GM18498 (cell line): ENCODE data around the gene DDX31.
"Not testable (repeated sequence)": the region's sequence is repeated elsewhere in the genome, so short reads cannot be mapped to it uniquely, and the experiment has no call there.

Experiments used
- ATAC-seq: cut with Tn5 transposase; IDR thresholded peaks from one replicate; pipeline ENCODE4 v1.9.1; 2021; ENCODE audit warnings: mild to moderate bottlenecking, moderate library complexity; ENCODE audit not compliant: unreplicated experiment

Gene DDX31

DNA sequence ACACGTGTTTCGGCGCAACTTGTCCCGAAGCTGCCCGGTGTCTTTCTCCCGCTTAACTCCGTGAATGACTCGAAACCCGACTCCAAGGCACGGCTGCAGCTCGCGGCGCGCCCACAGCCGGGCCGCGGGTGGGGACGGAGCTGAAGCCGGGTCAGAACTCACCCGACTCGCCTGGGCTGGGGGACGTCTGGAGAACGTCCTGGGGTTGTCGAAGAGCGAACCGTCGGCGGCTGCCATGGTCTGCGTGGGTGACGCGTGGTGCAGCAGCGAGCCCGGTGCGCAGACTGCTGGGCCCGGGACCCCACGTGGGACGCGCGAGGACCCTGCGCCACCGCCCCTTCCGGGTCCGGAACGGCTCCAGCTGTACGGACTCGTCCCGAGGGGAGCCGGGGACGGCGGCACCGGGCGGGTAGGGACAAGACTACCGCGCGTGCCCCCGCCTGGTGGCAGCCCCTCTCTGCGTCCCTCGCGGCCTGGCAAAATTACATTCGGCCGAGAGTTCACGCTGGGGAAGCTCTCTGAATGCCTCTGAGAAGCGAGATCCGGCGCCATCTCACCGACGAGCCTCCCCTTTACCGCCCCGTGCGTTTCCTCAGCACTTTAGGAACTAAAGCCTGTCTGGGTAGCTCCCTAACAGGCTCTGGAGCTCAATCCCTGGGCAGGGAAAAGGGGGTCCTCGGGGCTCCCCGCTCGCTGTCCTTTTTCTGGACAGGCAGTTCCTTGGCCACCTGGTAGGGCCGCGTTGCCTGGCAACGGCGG is at the start of gene DDX31:
DDX31 (minus strand) TSS at position 286 of the 759 bp plus-strand sequence; CDS start at position 237, 49 bp downstream.
- peak; percentile 86 for ATAC-seq

DNA sequence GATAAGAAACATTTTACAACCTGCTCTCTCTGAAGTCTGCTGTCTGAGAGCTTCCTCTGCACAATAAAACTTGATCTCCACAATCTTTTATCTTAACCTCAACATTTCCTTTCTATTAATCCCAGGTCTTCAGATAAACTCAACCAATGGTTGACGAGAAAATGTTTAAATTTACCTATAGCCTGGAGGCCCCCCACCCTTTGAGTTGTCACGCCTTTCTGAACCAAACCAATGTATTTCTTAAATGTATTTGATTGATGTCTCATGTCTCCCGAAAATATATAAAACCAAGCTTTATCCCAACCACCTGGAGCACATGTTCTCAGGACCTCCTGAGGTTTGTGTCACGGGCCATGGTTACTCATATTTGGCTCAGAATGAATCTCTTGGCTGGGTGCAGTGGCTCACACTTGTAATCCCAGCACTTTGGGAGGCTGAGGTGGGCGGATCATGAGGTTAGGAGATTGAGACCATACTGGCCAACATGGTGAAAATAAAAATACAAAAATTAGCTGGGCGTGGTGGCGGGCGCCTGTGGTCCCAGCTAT is 48.7 kb upstream of the DDX31 start:
- ATAC-seq: not testable (repeated sequence)

DNA sequence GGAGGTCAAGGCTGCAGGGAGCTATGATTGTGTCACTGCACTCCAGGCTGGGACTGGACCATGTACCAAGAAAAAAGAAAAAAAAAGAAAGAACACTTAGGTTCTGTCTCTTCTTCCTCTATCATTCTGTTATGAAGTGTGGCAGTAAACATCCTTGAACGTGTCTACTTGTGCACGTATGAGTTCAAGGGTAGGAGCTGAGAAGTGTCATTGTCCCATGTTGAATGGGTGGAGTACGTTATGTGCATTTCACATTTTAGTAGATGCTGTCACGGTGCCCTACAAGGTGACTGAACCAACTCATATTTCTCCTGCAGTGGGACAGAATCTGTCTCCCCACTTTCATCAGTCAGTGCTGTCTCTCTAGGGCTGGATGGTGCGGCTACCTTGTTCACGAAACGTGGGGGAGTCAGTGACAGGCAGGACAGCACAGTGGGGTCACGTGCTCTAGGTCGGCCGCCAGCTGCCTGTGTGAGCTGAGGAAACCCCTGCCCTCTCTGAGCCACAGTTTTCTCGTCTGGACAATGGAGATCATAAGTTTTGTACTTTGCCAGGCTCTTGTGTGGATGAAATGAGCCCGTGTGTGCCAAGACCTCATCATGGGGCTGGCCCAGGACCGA is 47.7 kb upstream of the DDX31 start:
- no peak for ATAC-seq

DNA sequence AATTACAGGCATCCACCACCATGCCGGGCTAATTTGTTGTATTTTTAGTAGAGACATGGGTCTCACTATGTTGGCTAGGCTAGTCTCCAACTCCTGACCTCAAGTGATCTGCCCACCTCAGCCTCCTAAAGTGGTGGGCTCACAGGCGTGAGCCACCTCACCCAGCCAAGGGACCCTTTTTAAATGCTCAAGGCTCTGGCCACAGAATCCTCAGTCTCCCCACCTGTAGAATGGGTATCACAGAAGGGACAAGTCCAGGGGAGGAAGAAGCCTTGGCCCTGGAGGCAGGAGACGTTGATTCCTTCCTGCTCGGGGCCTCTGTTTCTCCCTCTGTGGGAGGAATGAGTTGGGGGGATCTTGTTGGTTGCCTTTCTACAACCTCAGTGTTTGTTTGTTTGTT is 46.2 kb upstream of the DDX31 start:
- no peak for ATAC-seq

DNA sequence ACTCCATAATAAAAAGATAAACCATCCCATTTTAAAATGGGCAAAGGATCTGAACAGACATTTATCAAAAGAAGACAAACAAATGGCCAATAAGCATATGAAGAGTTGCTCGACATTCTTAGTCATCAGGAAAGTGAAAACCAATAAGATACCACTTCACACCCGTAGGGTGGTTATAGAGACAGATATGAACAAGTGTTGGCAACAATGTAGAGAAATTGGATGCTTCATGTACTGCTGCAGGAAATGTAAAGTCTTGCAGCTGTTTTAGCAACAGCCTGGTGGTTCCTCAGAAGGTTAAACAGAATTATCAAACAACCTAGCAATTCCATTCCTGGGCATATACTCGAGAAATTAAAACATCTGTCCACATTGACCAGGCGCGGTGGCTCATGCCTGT is 43.0 kb upstream of the DDX31 start:
- no peak for ATAC-seq

DNA sequence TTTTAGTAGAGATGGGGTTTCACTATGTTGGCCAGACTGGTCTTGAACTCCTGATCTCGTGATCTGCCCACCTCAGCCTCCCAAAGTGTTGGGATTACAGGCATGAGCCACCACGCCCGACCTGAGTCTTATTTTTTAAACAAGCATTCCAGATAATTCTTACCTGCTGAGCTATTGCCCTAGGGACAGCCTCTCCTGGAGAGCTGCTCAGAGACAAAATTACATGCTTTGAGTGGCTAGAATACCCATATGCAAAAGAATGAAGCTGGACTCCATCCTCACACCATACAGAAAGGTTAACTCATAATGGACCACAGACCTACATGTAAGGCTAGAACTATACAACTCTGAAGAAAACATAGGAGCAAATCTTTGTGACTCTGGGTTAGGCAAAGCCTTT is 42.1 kb upstream of the DDX31 start:
- no peak for ATAC-seq

DNA sequence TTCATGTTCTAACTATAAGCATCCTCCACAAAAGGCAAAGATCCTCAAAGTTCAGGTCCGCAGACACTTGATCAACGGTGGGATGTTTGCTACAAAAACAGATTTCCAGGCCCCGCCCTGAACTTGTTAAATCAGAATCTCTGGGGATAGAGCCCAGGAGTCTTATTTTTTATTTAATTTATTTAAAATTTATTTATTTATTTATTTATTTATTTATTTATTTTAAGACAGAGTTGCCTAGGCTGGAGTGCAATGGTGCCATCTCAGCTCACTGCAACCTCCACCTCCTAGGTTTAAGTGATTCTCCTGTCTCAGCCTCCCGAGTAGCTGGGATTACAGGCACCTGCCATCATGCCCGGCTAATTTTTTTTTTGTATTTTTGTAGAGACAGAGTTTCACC is 41.4 kb upstream of the DDX31 start:
- ATAC-seq: not testable (repeated sequence)

DNA sequence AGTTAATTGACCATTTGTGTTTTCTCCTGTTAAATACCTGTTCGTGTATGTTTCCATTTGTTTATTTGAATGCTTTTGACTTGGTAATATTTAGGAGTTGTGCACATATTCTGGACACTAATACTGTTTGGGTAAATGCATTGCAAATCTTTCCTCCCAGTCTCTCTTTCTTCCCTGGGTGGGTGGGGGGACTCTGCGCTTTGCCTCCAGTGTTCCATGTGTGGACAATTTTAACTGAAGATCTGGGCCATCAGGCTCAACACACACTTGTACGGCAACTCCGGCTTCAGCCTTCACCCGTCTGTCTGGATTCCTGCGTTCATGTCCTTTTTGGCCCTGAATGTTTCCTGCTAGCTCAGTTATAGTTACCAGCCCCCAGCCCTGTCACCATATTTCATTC is 40.5 kb upstream of the DDX31 start:
- ATAC-seq: no peak

DNA sequence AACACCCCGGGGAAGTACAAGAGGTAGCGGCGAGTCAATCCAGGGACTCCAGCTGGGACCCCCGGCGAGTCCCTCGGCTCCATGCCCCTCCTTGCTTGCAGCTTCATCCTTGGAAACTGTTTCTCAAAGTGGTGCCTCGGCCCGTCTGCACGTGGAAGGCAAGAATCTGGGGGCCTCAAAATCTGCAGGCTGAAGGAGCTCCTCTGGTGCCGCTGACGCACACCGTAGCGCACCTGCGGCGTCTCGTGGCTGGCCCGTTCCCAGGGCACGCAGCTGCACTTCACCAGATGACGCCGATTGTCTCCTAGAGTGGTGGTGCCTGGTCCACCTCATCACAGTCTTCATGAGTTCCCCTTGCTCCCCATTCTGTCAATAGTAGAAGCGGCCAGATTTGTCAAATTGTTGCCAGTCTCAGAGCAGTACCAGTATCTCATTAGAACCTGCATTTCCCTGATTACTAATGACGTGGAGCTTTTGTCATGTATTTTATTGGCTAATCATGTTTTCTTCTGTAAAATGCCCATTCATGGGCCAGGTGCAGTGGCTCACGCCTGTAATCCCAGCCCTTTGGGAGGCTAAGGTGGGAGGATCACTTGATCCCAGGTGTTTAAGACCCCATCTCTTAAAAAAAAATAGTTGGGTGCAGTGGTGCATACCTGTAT is 39.1 kb upstream of the DDX31 start:
- no peak for ATAC-seq

DNA sequence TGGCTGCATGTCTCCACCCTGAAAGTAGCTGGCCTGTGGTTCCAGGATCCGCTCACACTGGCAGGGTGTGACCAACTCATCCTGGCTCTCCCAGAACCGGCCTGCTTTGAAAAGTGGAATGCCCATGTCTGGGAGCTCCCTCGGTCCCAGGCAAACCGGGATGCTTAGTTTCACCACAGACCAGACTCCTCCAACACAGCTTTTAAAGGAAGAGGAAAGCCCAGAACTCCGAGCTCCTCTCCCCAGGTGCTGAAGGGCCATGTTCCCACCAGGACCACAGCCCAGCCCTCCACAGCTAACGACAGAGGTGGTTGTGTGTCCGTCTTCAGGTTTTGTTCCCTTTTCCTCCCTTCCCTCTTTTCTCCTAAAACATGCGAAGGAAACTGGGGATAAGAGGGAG is 38.5 kb upstream of the DDX31 start:
- no peak for ATAC-seq

DNA sequence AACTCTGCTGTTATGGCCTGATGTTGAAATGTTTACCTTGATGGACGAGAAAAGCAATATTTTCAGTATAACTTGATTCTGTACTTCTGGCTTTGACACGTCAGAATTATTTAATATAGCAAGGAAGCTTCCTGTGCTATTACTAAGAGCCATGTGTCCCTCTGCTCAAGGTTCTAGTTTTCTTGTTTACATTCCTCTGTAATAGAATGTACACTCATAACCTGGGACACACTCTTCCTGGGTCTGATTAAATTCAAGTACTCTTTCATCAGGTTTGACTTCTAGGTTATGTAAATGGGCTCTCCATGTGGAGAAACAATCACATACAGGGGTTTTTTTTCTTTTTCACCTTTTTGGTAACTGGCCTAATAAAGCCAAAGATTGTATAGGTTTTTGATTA is 33.6 kb upstream of the DDX31 start:
- ATAC-seq: no peak

DNA sequence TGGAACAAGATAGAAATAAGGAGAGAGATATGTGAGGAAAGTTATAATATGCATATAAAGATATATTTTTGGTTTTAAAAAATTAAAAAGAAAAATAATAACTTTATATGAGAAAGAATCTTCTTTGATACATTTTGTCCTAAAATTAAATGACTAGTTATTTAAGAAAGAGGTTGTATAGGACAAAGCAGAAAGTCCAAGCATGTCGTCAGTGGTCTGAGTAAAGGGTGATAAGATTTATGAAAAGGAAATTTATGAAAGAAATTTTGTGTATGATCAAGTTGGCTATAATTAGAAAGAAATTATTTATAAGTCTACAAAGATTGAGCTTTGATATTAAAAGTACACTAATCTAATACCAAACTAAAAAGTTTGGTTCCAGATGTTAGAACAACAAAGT is 32.5 kb upstream of the DDX31 start:
- ATAC-seq: no peak

DNA sequence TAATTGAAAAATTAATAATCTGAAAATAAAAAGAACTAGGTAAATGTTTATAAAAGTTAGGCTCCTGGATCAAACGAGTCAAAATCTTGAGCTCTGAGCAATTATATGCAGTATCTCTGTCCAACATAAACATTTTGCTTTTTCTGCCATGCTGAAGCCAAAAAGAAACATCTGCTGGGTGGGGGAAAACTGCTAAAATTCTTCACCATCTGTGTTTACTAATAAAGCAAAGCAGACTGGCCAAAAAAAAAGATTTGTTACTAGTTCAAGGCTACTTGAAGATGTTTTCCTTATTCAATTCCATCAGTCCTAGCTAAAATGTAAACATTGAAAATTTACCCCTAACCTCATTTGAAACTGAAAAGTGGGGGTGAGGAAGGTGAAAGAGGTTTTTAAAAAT is 30.2 kb upstream of the DDX31 start:
- no peak for ATAC-seq

DNA sequence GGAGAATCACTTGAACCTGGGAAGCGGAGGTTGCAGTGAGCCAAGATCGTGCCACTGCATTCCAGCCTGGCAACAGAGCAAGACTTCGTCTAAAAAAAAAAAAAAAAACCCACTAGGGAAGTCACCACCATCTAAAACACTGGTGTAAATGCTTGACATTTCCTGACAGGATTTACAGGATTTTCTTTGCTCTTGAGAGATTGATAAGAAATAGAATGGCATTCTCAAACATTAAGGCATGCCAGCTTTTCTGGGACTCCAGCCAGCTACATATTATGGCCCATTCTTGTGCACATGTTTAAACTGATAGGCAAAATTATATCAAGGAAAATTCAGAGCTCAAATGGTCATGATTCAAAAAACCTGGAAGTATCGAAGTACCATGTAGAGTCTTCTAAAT is 29.2 kb upstream of the DDX31 start:
- no peak for ATAC-seq

DNA sequence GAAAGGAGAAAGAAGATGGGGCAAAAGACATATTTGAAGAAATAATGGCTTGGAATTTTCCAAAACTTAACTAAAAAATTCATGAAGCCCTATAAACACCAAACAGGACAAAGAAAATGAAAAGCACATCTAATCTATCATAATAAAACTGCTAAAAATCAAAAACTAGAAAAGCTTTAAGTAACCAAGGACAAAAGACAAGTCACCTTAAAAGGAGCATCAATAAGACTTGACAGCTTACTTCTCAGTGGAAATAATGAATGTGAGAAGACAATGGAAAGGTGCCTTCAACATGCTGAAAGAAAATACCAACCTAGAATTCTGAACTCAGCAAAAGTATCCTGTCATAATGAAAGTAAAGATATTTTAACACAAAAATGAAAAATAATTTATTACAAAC is 27.4 kb upstream of the DDX31 start:
- no peak for ATAC-seq

DNA sequence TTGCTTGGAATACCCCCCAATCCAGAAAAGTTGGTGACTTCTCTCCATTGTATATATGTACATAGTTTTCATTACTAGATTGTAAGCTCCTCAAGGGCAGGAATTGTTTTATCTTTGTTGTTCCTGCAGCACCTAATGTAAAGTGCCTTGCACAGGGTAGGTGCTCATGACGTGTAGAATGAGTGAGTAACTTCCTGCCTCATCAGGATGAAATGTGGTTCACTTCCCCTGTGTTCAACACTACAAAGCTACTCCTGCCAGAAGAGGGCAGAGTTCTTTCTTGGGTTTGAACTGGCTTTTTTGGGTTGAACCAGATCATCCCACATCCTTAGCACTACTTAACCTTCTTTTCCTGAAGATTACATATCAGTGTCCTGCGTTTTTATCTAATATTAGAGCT is 24.4 kb upstream of the DDX31 start:
- no peak for ATAC-seq

DNA sequence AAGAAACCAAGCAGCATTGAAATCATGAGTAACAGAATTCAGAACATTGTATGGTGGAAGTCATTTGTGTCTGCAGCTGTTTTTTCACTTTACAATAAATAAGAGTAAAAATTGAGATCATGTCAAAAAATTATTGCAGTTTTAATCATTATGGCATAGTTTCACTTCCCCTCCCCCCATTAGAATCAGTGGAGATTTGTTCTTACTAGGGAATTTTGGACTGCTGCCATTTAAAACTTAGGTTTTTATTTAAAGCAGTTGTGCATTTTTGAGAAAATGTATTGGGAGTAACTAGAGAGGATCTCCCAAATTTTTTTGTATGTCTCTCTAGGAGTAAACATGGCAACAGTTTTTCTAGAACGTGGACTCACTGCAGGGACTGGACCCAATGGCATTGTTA is 20.9 kb upstream of the DDX31 start:
- no peak for ATAC-seq

DNA sequence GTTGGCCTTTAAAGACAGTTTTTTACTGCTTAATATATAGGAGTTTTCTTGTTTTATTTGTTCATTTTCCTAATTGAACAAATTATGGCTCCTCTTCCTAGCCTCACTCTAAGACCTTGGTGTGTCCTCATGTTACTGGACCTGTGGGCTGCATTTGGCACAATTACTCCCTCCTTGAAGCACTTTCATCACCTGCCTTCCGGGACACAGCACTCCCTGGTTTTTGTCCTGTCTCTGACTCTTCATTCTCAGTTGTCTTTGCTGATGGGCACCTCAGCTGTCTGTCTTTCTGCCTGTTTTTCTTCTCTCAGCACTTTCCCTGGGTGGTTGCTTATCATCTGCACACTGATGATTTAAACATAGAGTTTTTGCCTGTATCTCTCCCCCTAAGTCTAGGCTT is 14.1 kb upstream of the DDX31 start:
- ATAC-seq: no peak

DNA sequence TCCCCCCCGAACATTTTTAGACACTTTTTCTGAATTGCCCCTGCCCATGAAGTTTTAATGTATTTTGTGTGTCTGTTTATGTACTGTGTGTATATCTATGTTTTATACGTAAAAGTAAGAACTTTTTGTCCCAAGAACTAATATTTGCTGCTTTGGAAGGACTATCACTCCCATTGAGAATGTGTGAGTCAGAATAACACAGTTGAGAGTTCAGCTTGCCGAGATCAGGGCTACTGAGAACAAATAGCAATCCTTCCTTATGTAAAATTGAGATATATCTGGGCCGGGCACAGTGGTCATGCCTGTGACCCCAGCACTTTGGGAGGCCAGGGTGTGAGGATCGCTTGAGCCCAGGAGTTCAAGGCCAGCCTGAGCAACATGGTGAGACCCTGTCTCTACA is 11.8 kb upstream of the DDX31 start:
- ATAC-seq: no peak

DNA sequence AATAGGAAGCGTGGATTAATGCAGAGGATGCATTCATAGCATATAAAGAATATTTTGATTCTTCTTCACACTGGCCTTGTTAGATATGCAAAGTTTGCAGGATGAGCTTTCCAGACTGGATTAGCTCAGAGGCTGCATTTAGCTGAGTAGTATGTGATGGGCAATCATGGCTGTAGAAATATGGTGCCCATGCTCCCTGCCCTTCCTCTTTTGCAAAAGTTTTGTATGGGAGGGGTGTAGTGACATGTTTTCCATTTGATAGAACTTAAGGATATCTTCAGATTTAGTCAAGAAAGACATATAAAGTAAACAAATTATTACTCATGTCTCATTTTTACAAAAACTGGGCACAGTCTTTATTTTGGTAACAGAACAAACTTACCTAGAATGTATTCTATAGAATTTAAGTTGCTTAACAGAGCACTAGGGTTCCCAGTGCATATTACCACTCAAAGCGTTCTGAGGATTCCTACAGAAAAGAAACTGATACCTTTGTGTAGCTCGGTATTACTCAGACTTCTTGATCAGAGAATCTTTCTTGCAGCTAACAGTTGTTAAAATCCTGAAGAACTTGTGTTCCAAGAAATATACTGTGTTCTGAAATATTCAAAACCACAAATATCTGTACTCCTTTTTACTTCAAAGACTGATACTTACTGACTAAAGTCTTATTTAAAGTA is 10.3 kb upstream of the DDX31 start:
- no peak for ATAC-seq

DNA sequence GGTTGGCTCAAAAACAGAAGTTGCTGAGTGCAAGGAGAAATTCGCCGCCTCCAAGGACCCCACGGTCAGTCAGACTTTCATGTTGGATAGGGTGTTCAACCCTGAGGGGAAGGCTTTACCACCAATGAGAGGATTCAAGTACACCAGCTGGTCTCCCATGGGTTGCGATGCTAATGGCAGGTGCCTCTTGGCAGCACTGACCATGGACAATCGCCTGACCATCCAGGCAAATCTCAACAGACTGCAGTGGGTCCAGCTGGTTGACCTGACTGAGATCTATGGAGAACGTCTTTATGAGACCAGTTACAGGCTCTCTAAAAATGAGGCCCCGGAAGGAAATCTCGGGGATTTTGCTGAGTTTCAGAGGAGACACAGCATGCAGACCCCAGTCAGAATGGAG is 8.2 kb upstream of the DDX31 start:
- no peak for ATAC-seq
